Testis (tissue), 3 donors: ENCODE results near the gene HS3ST4. TPM values are rescaled to one million over a fixed set of nuclear protein-coding genes. Genes with fewer than 3 reads are reported as not detected.

Source experiments
- DNase-seq: peaks from one replicate; pipeline ENCODE4 v3.0.0-alpha.2; 2019
- H3K27ac ChIP-seq, 2 donors: fragments of 200-600 bp; sonication (generic); one replicate each; pipeline ENCODE4 v1.5.1; 2019
- H3K27me3 ChIP-seq: fragments of 200-600 bp; sonication (generic); one replicate; pipeline ENCODE4 v1.5.1; 2019
- H3K36me3 ChIP-seq: fragments of 200-600 bp; sonication (generic); one replicate; pipeline ENCODE4 v1.5.1; 2017; ENCODE audit warnings: low read depth; ENCODE audit errors: missing control alignments
- H3K4me1 ChIP-seq: fragments of 200-600 bp; sonication (generic); one replicate; pipeline ENCODE4 v1.5.1; 2019
- H3K4me3 ChIP-seq, 2 donors: fragments of 200-600 bp; sonication (generic); one replicate each; pipeline ENCODE4 v1.5.1; 2017 to 2019
- H3K9me3 ChIP-seq: fragments of 200-600 bp; sonication (generic); one replicate; pipeline ENCODE4 v1.5.1; 2017
- CTCF ChIP-seq, 3 experiments: fragments of 450-650 bp in 2 of 3; fragments of 200-600 bp in 1 of 3; sonication (generic) in 1 of 3; IDR thresholded peaks; one replicate each; pipeline ENCODE4 v1.5.1; 2016 to 2019; ENCODE audit warnings: antibody characterized with exemption in 3 of 3, mild to moderate bottlenecking in 2 of 3, moderate library complexity in 1 of 3
- POLR2A ChIP-seq: fragments of 450-650 bp; IDR thresholded peaks from one replicate; pipeline ENCODE4 v1.6.1; 2017; ENCODE audit warnings: antibody characterized with exemption, mild to moderate bottlenecking, moderate library complexity
- WGBS, 2 donors: methylation state at CpG; one replicate each; pipeline ENCODE4 v1.1.5; 2018; 5-methylcytosine and 5-hydroxymethylcytosine counted together
- intact Hi-C: fragments of 100-400 bp; cut with DNase I; formaldehyde crosslinking; loops from one replicate; pipeline ENCODE4 v1.15.1; 2023; ENCODE audit warnings: low total_unique reads
- polyA plus RNA-seq: library from polyadenylated mRNA; stranded (reverse); fragments of 350-450 nt; fragmentation: Illumina TruSeq; extraction: RNeasy Lipid Tissue Mini Kit (QIAGEN cat#74804); gene quantifications from one replicate; pipeline ENCODE4 v1.2.3, GENCODE V29; 2014; ENCODE audit warnings: low read depth, low replicate concordance; ENCODE audit not compliant: insufficient read depth
- total RNA-seq, 2 donors: library from RNA; depleted of rRNA; stranded (reverse); fragments of >200 nt; gene quantifications; one replicate each; pipeline ENCODE4 v1.2.3, GENCODE V29; 2016

Gene HS3ST4
- total and polyA plus RNA-seq, 3 donors from 2014 or later, result 0.37 to 2.7 (median 2.6) TPM

- Histone ChIP-seq H3K27me3 (no peaks in the 10 kb centered on the region), H3K36me3 (no peaks in the 10 kb centered on the region), H3K4me1 (no peaks in the 10 kb centered on the region), H3K27ac (no peak overlapping the region), H3K4me3 (peak overlapping the region; percentile 21 to 38), H3K9me3 (no peaks in the 10 kb centered on the region)
- WGBS, 2 donors, result 1 to 6% methylated on average over 9 of the region's 9 CpGs
- intact Hi-C loops, result no loop called here
- DNase-seq, result no peak
- TF ChIP-seq POLR2A, result no peak
- no peak for TF ChIP-seq CTCF (IDR thresholded peaks at IDR 0.05)
Observed at GRCh38 chr16:25693631-25694030, 1.9 kb downstream of the HS3ST4 start.

GRCh38 chr16:25699069-25699468 is 7.3 kb downstream of the HS3ST4 start:
- 72 to 80% methylated on average over 7 of the region's 7 CpGs for WGBS, 2 donors
- TF ChIP-seq POLR2A (no peak), CTCF (IDR thresholded peaks at IDR 0.05) (no peak)
- DNase-seq, result no peak
- Histone ChIP-seq H3K9me3 (no peaks in the 10 kb centered on the region), H3K27ac (no peak overlapping the region), H3K4me3 (no peak overlapping the region), H3K27me3 (no peaks in the 10 kb centered on the region), H3K4me1 (no peaks in the 10 kb centered on the region), H3K36me3 (no peaks in the 10 kb centered on the region)
- intact Hi-C loops, result no loop called here

GRCh38 chr16:25700547-25700946 is 8.8 kb downstream of the HS3ST4 start:
- intact Hi-C loops, result no loop called here
- 86 to 88% methylated on average over 6 of the region's 6 CpGs for WGBS, 2 donors
- TF ChIP-seq CTCF (IDR thresholded peaks at IDR 0.05), result no peak
- TF ChIP-seq POLR2A, result no peak
- no peaks in the 10 kb centered on the region for H3K27me3 ChIP-seq
- no peaks in the 10 kb centered on the region for H3K4me1 ChIP-seq
- H3K9me3 ChIP-seq, result no peaks in the 10 kb centered on the region
- H3K27ac ChIP-seq, result no peak overlapping the region
- DNase-seq, result no peak
- H3K4me3 ChIP-seq, result no peak overlapping the region
- H3K36me3 ChIP-seq, result no peaks in the 10 kb centered on the region

- no peak overlapping the region for H3K4me3 ChIP-seq
- 71 to 93% methylated on average over 1 of the region's 1 CpG for WGBS, 2 donors
- H3K27me3 ChIP-seq, result no peaks in the 10 kb centered on the region
- no peak overlapping the region for H3K27ac ChIP-seq
- DNase-seq, result no peak
- TF ChIP-seq CTCF (IDR thresholded peaks at IDR 0.05) (no peak), POLR2A (no peak)
- no peaks in the 10 kb centered on the region for H3K9me3 ChIP-seq
- H3K4me1 ChIP-seq, result no peaks in the 10 kb centered on the region
- H3K36me3 ChIP-seq, result no peaks in the 10 kb centered on the region
- intact Hi-C loops, result no loop called here
Observed at GRCh38 chr16:25707553-25707952, 15.8 kb downstream of the HS3ST4 start.

- Histone ChIP-seq H3K4me3 (no peak overlapping the region), H3K4me1 (no peaks in the 10 kb centered on the region), H3K27ac (no peak overlapping the region), H3K27me3 (no peaks in the 10 kb centered on the region), H3K36me3 (no peaks in the 10 kb centered on the region), H3K9me3 (no peaks in the 10 kb centered on the region)
- peak in 2 of 3 experiments; percentile 21 to 52 for TF ChIP-seq CTCF (IDR thresholded peaks at IDR 0.05)
- no peak for TF ChIP-seq POLR2A
- 55 to 56% methylated on average over 3 of the region's 3 CpGs for WGBS, 2 donors
- intact Hi-C loops, result no loop called here
- peak; percentile 61 for DNase-seq
Observed at GRCh38 chr16:25707982-25708583, 16.3 kb downstream of the HS3ST4 start.
